ENCODE data around the gene EYA4. TPM values are rescaled to one million over a fixed set of nuclear protein-coding genes. Genes with fewer than 3 reads are reported as not detected.

Gene EYA4
- total and polyA plus RNA-seq, 10 donors: 0.03 to 2.6 (median 1.3) TPM

DNA sequence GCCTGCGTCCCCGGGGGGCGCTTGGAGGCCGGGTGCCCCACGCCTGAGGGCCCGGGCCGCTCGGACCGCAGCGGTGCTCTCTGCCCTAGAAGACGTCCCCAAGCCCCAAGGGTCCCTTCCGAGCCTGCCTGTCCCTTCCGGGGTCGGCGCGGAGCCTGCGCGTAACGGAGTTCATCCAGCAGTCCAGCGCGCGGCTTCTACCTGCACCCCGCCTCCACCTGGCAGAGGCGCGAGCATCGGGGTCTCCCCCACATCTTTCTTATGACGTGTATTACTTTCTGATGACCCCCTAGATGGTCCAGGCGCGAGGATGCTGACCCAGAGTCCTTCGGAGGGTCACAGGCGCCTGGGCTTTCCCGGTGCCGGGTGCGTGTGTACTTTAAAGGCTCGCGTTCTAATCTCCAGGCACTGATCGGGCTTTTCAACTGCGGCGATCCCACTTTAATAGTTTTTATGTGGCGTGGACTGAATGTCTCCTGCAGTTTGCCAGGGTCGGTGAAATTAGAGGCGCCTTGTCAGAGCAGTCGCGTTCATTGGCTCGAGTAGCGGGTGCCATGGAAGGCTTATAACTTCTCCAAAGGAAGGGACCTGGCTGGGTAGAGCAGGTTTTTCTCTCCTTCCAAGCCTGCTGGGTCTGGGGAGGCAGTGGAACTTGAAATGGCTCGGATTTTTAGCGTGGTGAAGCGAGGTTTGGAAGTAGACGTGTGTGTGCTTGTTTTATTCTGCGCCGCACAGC, 912 bp downstream of the EYA4 start:
- Histone ChIP-seq H3K9me3 (no peaks in the 10 kb centered on the region), H3K4me1 (peaks cover 0 to 35% (median 24%) of the 10 kb centered on the region in 6 donors), H3K36me3 (no peaks in the 10 kb centered on the region), H3K27me3 (replicated peaks in 1 of 7) (peaks cover 0 to 73% (median 40%) of the 10 kb centered on the region in 7 donors), H3K27ac (peak overlapping the region in 5 of 8 donors; percentile 44 to 57 (median 49)), H3K4me3 (peak overlapping the region; percentile 15 to 65 (median 38))
- DNase-seq: peak; percentile 68
- 1 to 3% (median 3%) methylated on average over 26 to 52 of the region's 52 CpGs for WGBS, 5 donors
- intact Hi-C loops (cut with DNase I; ENCODE audit: low total_unique reads): no loop called here
- TF ChIP-seq, protein P1, sequence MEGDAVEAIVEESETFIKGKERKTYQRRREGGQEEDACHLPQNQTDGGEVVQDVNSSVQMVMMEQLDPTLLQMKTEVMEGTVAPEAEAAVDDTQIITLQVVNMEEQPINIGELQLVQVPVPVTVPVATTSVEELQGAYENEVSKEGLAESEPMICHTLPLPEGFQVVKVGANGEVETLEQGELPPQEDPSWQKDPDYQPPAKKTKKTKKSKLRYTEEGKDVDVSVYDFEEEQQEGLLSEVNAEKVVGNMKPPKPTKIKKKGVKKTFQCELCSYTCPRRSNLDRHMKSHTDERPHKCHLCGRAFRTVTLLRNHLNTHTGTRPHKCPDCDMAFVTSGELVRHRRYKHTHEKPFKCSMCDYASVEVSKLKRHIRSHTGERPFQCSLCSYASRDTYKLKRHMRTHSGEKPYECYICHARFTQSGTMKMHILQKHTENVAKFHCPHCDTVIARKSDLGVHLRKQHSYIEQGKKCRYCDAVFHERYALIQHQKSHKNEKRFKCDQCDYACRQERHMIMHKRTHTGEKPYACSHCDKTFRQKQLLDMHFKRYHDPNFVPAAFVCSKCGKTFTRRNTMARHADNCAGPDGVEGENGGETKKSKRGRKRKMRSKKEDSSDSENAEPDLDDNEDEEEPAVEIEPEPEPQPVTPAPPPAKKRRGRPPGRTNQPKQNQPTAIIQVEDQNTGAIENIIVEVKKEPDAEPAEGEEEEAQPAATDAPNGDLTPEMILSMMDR (IDR thresholded peaks at IDR 0.05 in 8 of 11, conservative IDR thresholded peaks at IDR 0.05 in 3 of 11): no peak
- TF ChIP-seq POLR2AphosphoS5 (IDR thresholded peaks at IDR 0.05) (no peak), POLR2A (IDR thresholded peaks at IDR 0.05) (no peak)

DNA sequence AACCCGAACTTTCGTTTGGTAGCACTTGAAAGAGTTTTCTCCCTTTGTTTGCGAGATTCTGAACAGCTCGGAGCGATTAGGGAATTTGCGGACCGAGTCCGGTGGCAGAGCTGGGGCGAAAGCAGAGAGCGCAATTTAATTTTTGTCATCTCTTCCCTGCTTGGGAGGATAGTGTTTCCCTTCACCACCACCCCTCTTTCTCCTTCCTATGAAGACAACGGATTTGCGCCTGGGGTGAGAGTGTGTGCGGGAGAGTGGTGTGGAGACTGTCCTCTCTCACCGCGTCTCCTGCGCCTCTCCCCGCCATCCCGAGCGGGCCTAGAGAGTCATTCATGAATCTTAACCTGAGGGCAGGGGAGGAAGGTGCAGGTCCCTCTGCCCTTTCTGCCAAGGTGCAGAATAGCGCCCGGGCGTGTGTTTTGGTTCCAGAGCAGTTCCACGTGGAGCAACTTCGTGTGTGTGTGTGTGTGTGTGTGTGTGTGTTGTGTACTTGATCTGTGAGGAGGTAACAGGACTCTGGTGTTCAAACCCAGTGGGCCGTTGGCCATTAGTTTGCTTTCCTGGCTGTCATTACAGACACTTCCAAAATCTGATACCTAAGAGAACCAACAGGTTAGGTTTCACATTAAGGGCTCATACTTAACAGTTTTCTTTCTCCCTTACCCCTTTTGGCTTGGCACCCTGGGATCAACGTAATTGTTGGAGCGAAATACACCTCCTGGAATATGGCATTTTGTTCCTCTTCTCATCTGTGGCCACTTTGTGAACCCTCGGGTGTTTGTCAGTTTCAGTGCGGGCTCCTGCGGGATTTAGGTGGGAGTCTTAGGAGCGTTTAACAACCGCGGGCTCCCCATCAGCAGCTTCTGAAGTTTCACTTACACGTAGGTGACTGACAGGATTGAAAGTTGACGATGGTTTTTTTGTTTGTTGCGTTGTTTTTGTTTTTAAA, 1.8 kb downstream of the EYA4 start:
- intact Hi-C loops (cut with DNase I; ENCODE audit: low total_unique reads): no loop called here
- H3K36me3 ChIP-seq: no peaks in the 10 kb centered on the region
- WGBS, 5 donors: 5 to 9% (median 9%) methylated on average over 31 to 36 of the region's 36 CpGs
- TF ChIP-seq, protein P1 (IDR thresholded peaks at IDR 0.05 in 8 of 11, conservative IDR thresholded peaks at IDR 0.05 in 3 of 11): no peak
- TF ChIP-seq POLR2AphosphoS5 (IDR thresholded peaks at IDR 0.05) (no peak), POLR2A (IDR thresholded peaks at IDR 0.05) (no peak)
- peaks cover 0 to 35% (median 24%) of the 10 kb centered on the region in 6 donors for H3K4me1 ChIP-seq
- peak overlapping the region in 7 of 8 donors; percentile 35 to 65 (median 39) for H3K4me3 ChIP-seq
- peaks cover 0 to 73% (median 40%) of the 10 kb centered on the region in 7 donors for H3K27me3 ChIP-seq (replicated peaks in 1 of 7)
- no peaks in the 10 kb centered on the region for H3K9me3 ChIP-seq
- no peak overlapping the region for H3K27ac ChIP-seq
- no peak for DNase-seq

DNA sequence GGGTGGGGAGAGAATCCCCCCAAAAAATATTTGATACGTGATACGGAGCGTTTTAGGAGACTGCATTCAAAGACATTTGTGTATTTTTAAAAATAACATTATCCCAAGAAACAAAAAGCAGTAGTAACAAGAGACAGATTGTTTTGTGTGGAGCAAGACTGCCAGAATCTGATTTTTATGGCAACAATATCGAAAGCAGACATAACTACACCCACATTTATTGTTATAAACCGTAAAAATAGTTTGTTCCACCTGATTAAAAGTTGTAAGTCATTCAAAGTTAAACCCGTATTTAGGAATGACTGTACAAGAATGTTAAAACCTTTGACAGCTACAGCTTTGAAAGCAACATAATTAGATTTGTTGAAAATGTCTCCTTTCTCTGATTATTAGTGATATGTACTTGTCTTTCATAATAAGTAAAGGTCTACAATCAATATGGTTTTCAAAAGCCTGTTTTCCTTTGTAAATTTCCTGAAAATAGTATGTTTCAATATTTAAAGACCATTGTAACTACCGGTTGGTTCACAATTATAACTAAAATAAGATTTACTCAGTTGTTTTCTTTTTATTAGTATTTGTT, 2.7 kb downstream of the EYA4 start:
- peaks cover 0 to 70% (median 40%) of the 10 kb centered on the region in 7 donors for H3K27me3 ChIP-seq (replicated peaks in 1 of 7)

More for the DNA sequence above, 2.7 kb downstream of the EYA4 start:
- Histone ChIP-seq H3K9me3 (no peaks in the 10 kb centered on the region), H3K4me3 (no peak overlapping the region), H3K4me1 (peaks cover 0 to 35% (median 24%) of the 10 kb centered on the region in 6 donors), H3K36me3 (no peaks in the 10 kb centered on the region), H3K27ac (no peak overlapping the region)
- WGBS, 5 donors: 19 to 25% (median 21%) methylated on average over 7 of the region's 7 CpGs
- TF ChIP-seq POLR2AphosphoS5 (IDR thresholded peaks at IDR 0.05): no peak
- TF ChIP-seq POLR2A (IDR thresholded peaks at IDR 0.05): no peak
- TF ChIP-seq, protein P1 (IDR thresholded peaks at IDR 0.05 in 8 of 11, conservative IDR thresholded peaks at IDR 0.05 in 3 of 11): no peak
- intact Hi-C loops (cut with DNase I; ENCODE audit: low total_unique reads): no loop called here
- no peak for DNase-seq
